Neutrophil (primary cell): ENCODE measurements around the gene CDC14A.

Experiments used
- H3K27ac ChIP-seq: fragments of 200-600 bp; sonication (generic); 2 replicates; pipeline ENCODE4 v1.5.1; 2016; ENCODE audit warnings: mild to moderate bottlenecking, moderate library complexity
- H3K27me3 ChIP-seq: fragments of 200-600 bp; sonication (generic); 2 replicates; pipeline ENCODE4 v1.6.0; 2016; ENCODE audit warnings: mild to moderate bottlenecking
- H3K36me3 ChIP-seq: fragments of 200-600 bp; sonication (generic); 2 replicates; pipeline ENCODE4 v1.5.1; 2017
- H3K4me1 ChIP-seq, 2 experiments: fragments of 200-600 bp in 1 of 2; sonication (generic) in 1 of 2; 1 replicate in 1 of 2; 2 replicates in 1 of 2; pipeline versions ENCODE4 v1.5.1 to v1.6.1; 2013 to 2016; ENCODE audit warnings: low read depth in 1 of 2, low read length in 1 of 2, mild to moderate bottlenecking in 1 of 2, moderate library complexity in 1 of 2; ENCODE audit not compliant: control insufficient read depth in 1 of 2, insufficient read depth in 1 of 2
- H3K4me3 ChIP-seq, 2 experiments: fragments of 200-600 bp in 1 of 2; sonication (generic) in 1 of 2; 1 replicate in 1 of 2; 2 replicates in 1 of 2; pipeline ENCODE4 v1.5.1; 2013 to 2016; ENCODE audit warnings: low read depth in 1 of 2, low read length in 1 of 2, mild to moderate bottlenecking in 1 of 2, moderate library complexity in 1 of 2
- H3K9me3 ChIP-seq: fragments of 200-600 bp; sonication (generic); 2 replicates; pipeline ENCODE4 v1.5.1; 2016
- CTCF ChIP-seq: fragments of 200-600 bp; sonication (generic); IDR thresholded peaks from 2 replicates; pipeline ENCODE4 v1.5.1; 2016; ENCODE audit warnings: antibody characterized with exemption

CDC14A gene

DNA sequence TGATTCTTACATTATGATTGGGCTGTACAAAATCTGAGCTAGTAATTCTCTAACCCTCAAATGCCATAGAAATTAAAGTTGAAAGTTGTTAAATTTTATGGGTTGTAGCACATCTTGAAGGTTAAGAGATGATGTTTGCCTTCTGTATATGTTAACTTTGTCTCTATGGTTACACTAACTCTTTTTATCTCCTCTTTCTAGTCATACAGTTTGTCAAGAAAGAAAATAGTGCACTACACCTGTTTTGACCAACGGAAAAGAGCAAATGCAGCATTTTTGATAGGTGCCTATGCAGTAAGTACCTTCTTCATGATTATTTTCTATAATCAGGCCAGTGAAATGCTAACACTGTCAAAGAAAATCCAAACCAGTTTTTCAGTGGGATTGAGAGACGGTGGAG lies 38.2 kb downstream of the CDC14A start:
- H3K4me3 ChIP-seq, result no peak overlapping the region
- H3K27me3 ChIP-seq, result no peaks in the 10 kb centered on the region
- no peak for TF ChIP-seq CTCF
- H3K9me3 ChIP-seq, result no peaks in the 10 kb centered on the region
- H3K36me3 ChIP-seq, result peaks cover 16% of the 10 kb centered on the region
- H3K27ac ChIP-seq, result no peak overlapping the region
- H3K4me1 ChIP-seq, result peaks cover 28 to 36% of the 10 kb centered on the region in 2 experiments

- peaks cover 16% of the 10 kb centered on the region for H3K36me3 ChIP-seq
- H3K9me3 ChIP-seq, result no peaks in the 10 kb centered on the region
- TF ChIP-seq CTCF, result no peak
- peak overlapping the region; percentile 5 for H3K27ac ChIP-seq
- peaks cover 22 to 28% of the 10 kb centered on the region in 2 experiments for H3K4me1 ChIP-seq
- H3K27me3 ChIP-seq, result no peaks in the 10 kb centered on the region
- H3K4me3 ChIP-seq, result no peak overlapping the region
Measured at GRCh38 chr1:100391675-100392074, 39.4 kb downstream of the CDC14A start.

GRCh38 chr1:100392756-100393155 lies 40.5 kb downstream of the CDC14A start:
- no peak overlapping the region for H3K27ac ChIP-seq
- H3K9me3 ChIP-seq, result no peaks in the 10 kb centered on the region
- no peak overlapping the region for H3K4me3 ChIP-seq
- H3K27me3 ChIP-seq, result no peaks in the 10 kb centered on the region
- no peak for TF ChIP-seq CTCF
- H3K36me3 ChIP-seq, result peaks cover 16% of the 10 kb centered on the region
- peaks cover 14 to 20% of the 10 kb centered on the region in 2 experiments for H3K4me1 ChIP-seq

DNA sequence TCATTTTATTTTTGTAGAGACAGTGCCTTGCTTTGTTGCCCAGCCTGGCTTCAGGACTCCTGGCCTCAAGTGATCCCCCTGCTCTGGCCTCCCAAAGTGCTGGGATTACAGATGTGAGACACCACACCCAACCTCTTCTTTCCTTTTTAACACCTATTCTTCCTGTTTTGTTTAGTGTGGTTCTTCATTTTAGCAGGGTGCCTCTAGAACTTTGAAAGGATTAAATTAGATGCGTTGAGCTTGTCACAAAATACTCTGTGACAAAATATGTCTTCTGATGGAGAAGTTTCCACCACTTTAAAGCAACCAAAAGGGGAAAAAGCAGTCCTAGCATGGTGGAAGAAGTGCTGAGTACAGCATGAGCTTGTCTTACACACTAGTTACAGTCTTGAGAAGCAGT lies 42.0 kb downstream of the CDC14A start:
- Histone ChIP-seq H3K9me3 (no peaks in the 10 kb centered on the region), H3K4me3 (no peak overlapping the region), H3K27ac (peak overlapping the region; percentile 74), H3K36me3 (peaks cover 16% of the 10 kb centered on the region), H3K27me3 (no peaks in the 10 kb centered on the region), H3K4me1 (peaks cover 28 to 30% of the 10 kb centered on the region in 2 experiments)
- no peak for TF ChIP-seq CTCF

- Histone ChIP-seq H3K9me3 (no peaks in the 10 kb centered on the region), H3K4me3 (no peak overlapping the region), H3K27ac (no peak overlapping the region), H3K27me3 (no peaks in the 10 kb centered on the region), H3K36me3 (peaks cover 12% of the 10 kb centered on the region), H3K4me1 (peaks cover 44 to 46% of the 10 kb centered on the region in 2 experiments)
- TF ChIP-seq CTCF, result no peak
Measured at GRCh38 chr1:100395913-100396312, 43.6 kb downstream of the CDC14A start.

DNA sequence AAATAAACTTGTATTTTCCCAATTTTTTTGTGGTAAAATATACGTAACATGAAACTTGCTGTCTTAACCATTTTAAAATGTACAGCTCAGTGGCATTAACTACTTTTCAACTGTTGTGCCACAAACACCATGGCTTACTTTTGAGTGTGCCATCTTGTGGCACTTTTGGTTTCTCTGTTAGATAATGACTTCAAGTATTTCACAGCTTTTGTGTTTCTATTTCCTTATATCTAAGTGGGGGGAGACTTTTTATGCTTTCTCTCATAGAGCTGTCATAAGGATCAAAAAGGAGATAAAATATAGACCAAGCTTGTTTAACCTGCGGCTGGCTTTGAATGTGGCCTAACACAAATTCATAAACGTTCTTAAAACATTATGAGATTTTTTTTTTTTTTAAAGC lies 44.3 kb downstream of the CDC14A start:
- H3K9me3 ChIP-seq, result no peaks in the 10 kb centered on the region
- no peak for TF ChIP-seq CTCF
- H3K36me3 ChIP-seq, result peaks cover 5% of the 10 kb centered on the region
- peaks cover 51 to 53% of the 10 kb centered on the region in 2 experiments for H3K4me1 ChIP-seq
- H3K4me3 ChIP-seq, result no peak overlapping the region
- no peaks in the 10 kb centered on the region for H3K27me3 ChIP-seq
- H3K27ac ChIP-seq, result no peak overlapping the region
